Adrenal gland (tissue), 5 donors: Measurements from ENCODE around the gene VPS25.

Experiments
- CTCF ChIP-seq, 6 experiments: fragments of 450-650 bp in 4 of 6; fragments of 200-600 bp in 2 of 6; sonication (generic) in 1 of 6; IDR thresholded peaks; 1 replicate in 5 of 6; 2 replicates in 1 of 6; pipeline versions ENCODE4 v1.5.1 to v1.8.0; 2016 to 2021; ENCODE audit warnings: antibody characterized with exemption in 6 of 6, mild to moderate bottlenecking in 2 of 6, moderate library complexity in 1 of 6
- POLR2A ChIP-seq, 2 donors: fragments of 450-650 bp; IDR thresholded peaks; one replicate each; pipeline ENCODE4 v1.6.1; 2017; ENCODE audit warnings: antibody characterized with exemption in 2 of 2, mild to moderate bottlenecking in 2 of 2, moderate library complexity in 1 of 2
- donor health status: DM: no; HTN: no; CAD: no.

DNA sequence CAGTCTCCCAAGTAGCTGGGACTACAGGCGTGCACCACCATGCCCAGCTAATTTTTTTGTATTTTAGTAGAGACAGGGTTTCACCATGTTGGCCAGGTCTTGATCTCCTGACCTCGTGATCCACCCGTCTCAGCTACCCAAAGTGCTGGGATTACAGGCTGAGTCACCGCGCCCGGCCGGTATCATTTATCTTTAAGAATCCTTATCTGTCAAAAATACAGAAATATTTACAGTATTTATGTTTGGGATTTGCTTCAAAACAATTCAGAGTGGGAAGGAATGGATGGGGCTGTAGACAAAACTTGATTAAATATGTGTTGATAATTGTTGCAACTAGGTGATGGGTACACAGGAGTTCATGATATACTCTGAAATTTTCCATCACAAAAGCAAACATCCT is 47.9 kb downstream of the VPS25 start:
- TF ChIP-seq CTCF (IDR thresholded peaks at IDR 0.05) (no peak), POLR2A (IDR thresholded peaks at IDR 0.05) (no peak)
